GM10847 (cell line): ENCODE results near the gene NELL1.

ENCODE experiments used
- POLR2A ChIP-seq: IDR thresholded peaks from 2 replicates; pipeline ENCODE4 v1.6.1; 2011; ENCODE audit not compliant: insufficient read length; ENCODE audit errors: extremely low read depth

Gene NELL1

DNA sequence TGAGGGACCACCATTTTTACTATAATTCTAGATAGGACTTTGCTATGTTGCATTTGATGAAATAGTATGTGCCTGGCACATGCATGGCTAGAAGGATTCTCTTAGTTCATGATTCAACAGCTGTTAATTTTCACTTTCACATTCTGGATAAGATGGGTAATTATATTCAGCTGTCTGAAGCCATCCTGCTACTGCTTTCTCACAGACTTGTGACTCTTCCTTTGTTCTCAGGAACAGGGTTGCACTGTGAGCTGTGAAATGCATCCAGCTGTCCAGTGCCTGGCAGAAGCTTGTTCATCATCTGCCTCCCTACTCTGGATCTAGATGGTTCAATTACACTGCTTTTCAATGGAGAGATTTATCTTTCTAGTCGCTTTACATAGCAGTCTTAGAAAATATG is 913.4 kb downstream of the NELL1 start:
- TF ChIP-seq POLR2A = no peak

- TF ChIP-seq POLR2A = no peak
These were observed 919.4 kb downstream of the NELL1 start for GRCh38 chr11:21588754-21589153.

GRCh38 chr11:21602699-21603098 is 933.3 kb downstream of the NELL1 start:
- TF ChIP-seq POLR2A = no peak

DNA sequence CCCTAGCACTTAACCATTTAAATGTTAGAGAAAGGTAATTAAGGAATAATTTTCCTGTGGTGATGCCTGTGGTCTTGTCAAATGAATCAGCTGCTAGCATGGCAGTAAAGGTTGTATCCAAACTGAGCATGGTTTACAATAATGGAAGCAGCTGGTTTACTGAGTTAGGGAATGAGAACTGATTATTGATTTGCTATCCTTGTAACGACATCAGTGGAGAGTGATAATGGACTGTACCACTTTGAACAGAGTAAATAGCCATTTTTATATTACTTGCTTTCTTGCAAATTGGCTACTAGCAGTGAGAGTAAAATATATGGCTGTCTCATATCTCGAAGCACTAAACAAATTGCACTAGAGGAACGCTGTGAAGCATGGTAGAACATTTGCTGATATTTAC is 934.5 kb downstream of the NELL1 start:
- no peak for TF ChIP-seq POLR2A

DNA sequence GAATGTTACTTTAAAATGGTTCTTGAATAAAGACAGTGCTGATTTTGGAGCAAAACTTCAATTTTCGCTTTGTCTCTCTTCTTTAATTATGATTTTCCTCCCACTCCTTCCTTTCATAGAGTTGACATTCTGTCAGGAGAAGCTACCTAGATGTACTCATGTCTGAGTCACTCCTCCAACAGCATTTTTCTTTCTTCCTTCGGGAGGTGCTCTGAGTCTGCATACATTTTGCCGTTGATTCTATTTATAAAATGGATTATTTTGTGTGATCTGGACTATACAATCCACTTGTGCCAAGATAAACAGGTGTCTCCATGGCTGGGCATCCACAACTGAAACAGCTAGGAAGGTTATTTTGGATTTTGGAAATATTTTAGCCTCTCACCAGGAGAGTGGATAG is 935.2 kb downstream of the NELL1 start:
- no peak for TF ChIP-seq POLR2A

- no peak for TF ChIP-seq POLR2A
These were observed 942.9 kb downstream of the NELL1 start for GRCh38 chr11:21612326-21612725.

GRCh38 chr11:21614961-21615360 is 945.6 kb downstream of the NELL1 start:
- TF ChIP-seq POLR2A = no peak

GRCh38 chr11:21615955-21616371 is 946.6 kb downstream of the NELL1 start:
- no peak for TF ChIP-seq POLR2A

DNA sequence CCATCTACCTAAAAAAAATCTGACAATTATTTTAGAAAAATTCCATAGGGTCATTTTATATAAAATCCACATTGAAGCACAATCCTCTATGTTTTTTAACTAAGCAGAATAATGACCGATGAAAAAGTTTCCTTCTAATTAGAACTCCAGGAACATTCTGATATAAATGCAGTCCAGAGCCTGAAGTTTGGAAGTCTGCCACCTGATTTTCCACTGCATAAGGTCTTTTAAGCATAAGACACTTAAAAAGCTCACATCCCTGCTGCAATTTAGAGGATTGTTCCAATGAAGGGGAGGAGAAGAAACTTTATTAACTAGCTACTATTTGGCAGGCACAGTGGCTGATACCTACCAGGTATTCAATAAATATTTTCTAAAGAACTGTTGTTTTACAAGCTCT is 953.2 kb downstream of the NELL1 start:
- TF ChIP-seq POLR2A = no peak

DNA sequence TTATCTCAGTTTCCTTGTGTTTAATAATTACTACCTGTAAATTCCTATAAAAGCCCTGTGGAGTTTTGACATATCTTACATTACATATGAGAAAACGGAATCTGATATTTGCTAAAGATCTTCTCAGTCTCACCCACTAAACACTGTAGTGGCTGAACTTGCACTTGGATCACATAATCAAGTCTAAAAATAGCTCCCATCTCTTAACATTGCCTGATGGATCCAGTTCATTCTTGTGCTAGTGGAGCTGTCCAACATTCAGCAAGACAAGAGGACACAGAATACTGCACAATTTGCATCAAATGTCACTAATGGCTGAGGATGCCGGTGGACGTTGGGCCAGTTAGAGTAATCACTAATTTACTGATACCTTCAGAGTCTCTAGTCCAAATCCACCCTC is 953.6 kb downstream of the NELL1 start:
- TF ChIP-seq POLR2A = no peak
